Measurements from ENCODE around the gene MYH6.
"Not testable (repeated sequence)": the region's sequence is repeated elsewhere in the genome, so short reads cannot be mapped to it uniquely, and the experiment has no call there.

MYH6 gene

GRCh38 chr14:23389396-23389795, 18.7 kb downstream of the MYH6 start:
- no peak for DNase-seq

DNA sequence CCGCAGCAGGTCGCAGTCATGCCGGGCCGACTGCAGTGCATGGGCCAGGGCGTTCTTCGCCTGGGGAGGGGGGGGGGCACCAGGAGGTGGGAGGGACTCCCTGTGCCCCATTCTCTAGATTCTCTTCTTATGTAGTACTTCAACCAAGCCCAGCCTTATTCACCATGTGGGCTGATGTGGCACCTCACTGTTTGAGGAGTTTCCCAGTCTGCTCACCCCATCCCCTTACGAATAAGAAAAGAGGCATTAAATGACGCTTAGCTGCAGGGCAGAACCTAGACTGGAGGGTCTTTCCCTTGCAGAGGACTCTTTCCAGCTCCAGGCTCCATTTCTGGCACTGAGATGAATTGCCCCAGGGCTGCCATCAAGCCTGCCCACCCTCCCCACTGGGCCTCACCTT, 19.1 kb downstream of the MYH6 start:
- no peak for DNase-seq

- no peak for DNase-seq
Observed at GRCh38 chr14:23387916-23388882, 19.9 kb downstream of the MYH6 start.

GRCh38 chr14:23386999-23387398, 21.1 kb downstream of the MYH6 start:
- DNase-seq: no peak

GRCh38 chr14:23386266-23386657, 21.8 kb downstream of the MYH6 start:
- not testable (repeated sequence) for DNase-seq

- no peak for DNase-seq
Observed at GRCh38 chr14:23385642-23386265, 22.3 kb downstream of the MYH6 start.

DNA sequence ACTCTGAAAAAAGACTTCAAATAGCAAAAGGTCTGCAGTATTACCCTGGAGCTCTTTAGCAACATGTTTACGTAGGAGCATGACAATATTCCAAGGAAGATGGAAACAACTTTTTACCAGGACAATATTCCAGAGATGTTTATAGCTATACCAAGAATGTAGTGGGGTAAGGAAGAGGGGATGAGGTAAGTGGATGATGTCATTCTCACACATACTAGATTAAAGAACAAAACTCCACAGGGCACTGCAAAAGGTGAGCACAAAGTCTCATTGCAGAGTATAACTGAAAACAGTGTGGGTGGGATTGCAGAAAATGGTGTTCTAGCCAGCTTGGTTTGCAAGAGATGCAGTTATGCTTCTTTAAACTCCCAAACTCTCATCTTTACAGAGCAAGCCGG, 22.8 kb downstream of the MYH6 start:
- no peak for DNase-seq

- DNase-seq: no peak
Observed at GRCh38 chr14:23384364-23385080, 23.6 kb downstream of the MYH6 start.

DNA sequence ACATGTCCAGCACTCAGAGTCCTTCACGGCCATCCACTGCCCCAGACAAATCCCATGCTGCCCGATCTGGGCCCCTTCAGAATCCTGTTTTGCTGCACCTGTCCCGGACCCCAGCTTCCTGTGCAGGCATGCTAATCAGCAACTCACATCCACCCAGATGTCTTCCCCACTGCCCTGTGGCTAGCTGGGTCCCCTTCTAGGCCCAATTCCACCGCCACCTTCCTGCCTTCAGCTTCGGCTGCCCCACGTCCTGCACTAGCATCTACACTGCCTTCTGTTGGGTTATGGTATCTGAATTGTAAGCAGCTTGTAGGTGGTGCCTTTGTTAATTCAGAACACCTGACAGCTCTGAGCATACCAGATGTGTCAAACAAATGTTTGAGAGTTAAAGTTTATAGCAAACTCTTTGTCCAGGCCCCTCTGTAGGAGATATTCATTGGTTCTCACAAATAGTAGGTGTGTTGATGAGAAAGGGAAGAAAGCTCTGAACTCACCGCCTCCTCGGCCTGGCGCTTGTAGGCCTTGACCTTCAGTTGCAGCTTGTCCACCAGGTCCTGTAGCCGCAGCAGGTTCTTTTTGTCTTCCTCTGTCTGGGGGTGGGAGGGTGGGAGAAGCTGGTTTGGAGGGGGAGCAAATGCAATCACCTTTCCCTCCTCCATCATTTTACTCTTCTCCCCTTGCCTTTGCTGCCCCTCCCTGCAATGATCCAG, 25.2 kb downstream of the MYH6 start:
- no peak for DNase-seq

DNA sequence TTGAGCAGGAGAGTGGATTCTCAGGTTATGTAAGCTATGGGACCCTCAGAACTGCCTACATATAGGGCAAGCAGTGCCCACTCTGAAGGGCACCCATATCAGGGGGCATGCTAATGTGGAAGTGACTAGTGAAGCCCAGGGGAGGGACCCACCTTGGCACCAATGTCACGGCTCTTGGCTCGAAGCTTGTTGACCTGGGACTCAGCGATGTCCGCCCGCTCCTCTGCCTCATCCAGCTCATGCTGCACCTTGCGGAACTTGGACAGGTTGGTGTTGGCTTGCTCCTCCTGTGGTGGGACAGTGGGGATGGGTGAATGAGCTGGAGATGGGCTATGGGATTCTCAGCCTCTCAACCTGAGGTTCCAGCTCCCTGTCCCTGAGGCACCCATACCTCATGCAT, 25.8 kb downstream of the MYH6 start:
- DNase-seq: no peak

- DNase-seq: no peak
Observed at GRCh38 chr14:23381871-23382270, 26.2 kb downstream of the MYH6 start.

DNA sequence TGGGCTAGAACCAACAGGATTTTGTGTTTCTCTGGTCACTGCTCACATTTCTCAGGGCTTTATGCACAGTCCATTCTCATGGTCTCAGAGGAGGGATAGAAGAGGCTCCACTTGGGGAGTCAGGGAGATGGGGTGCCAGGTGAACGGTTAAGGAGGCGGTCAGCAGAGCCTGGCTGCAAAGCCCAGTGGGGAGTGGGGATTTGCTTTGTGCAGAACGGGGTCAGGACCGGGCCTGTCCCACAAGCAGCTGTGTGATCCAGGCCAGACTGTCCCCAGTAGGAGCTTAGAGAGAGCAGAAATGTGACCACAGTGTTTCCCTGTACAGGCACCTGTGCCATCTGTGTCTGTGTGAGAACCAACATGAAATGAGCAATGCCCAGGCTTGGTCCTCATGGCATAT, 27.1 kb downstream of the MYH6 start:
- no peak for DNase-seq

- no peak for DNase-seq
Observed at GRCh38 chr14:23380197-23380914, 27.7 kb downstream of the MYH6 start.

DNA sequence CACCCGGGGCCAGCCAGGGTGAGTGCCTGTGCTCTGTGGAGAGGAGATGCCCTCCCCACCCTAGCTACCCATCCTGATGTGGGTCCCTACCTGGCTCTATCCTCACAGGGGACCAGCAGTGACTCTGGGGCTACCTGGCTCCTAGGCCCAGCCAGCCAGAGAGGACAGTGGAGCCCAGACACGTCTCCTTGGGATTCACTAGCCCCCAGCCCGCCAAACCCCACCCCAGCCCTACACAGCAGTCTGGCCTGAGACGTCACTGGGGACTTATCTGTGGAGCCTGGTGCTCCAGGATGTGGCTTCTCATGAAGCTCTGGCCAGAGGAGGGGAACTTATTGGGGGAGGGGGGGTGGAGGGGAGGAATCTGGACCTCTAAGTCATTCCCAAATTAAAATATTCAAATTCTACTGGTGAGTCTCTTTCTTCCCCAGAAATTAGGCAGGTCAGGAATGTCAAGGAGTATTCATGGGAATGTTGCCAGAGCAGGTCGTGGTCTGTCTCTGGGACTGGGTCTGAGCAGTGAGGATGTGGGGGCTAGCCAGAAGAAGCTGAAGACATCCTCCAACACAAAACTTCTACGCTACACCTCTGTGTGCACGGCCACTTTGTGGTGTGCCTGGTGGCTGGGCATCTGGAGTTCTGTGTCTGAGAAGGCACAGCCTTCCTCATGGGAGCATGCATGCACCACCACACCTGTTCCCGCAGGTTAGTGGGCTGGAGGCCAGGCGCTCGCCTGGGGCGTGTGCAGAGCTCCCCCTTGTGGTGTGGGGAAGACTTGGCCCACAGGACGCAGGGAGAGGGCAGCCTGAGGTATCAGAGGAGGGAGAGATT, 28.5 kb downstream of the MYH6 start:
- DNase-seq: peak; percentile 65

GRCh38 chr14:23378612-23379220, 29.4 kb downstream of the MYH6 start:
- DNase-seq: no peak

GRCh38 chr14:23377573-23378563, 30.2 kb downstream of the MYH6 start:
- DNase-seq: no peak

- DNase-seq: no peak
Observed at GRCh38 chr14:23377198-23377550, 30.9 kb downstream of the MYH6 start.

GRCh38 chr14:23376482-23377197, 31.4 kb downstream of the MYH6 start, which contains the start of gene CMTM5:
TSS of gene CMTM5 (plus strand) at chr14:23377046. CDS start at chr14:23377252, 206 bp downstream.
- DNase-seq: no peak

All from NCI-H1105 (cell line).